ENCODE results near the gene MFGE8. TPM values are rescaled to one million over a fixed set of nuclear protein-coding genes. Genes with fewer than 3 reads are reported as not detected.

MFGE8 gene
- total RNA-seq, 4 donors from 2014 or later = 50.7 to 186 (median 81.7) TPM

DNA sequence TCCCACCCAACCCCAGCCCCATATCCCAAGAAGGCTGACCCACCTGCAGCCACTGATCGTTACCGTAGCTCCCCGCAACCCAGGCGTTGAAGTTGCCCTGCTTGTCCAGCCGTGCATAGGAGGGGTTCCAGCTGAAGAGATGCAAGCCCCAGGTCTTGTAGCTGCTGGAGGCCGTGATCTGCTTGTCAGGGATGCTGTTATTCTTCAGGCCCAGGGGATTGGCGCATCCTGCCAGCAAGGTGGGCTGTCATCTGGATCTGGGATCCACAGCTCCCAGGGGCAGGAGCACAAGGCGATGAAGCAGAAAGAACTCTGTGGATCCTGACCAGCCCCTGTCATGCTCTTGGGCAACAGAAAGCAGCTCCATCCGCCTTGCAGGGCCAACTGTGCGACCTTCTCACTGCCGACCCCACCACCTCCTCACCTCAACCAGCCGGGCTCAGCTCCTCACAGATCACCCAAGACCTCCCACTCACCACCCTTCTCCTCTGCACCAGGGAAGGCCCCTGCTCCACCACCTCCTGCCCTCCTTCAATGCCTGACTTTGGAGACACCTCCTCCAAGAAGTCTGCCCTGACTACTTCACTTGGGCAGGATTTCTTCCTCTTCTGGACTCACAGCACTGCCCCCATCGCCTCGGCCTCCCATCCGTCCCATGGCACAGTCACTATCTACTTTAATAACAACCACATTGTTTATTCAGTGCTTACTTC lies 11.5 kb downstream of the MFGE8 start:
- WGBS, 2 donors = 78 to 93% methylated on average over 7 to 9 of the region's 15 CpGs
- H3K36me3 ChIP-seq = peaks cover 17 to 69% (median 29%) of the 10 kb centered on the region in 3 donors
- H3K27me3 ChIP-seq = no peaks in the 10 kb centered on the region

DNA sequence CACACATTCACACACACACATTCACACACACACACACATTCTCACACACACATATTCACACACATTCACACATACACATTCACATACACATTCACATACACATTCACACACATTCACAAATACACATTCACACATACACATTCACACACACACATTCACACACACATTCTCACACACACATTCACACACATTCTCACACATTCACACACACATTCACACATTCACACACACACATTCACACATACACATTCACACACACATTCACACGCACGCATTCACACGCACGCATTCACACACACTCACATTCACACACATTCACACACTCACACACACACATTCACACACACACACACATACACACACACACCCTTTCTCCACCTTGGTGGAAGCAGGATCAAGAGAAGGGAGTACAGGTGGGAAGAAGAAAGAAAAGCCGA lies 12.2 kb downstream of the MFGE8 start:
- Histone ChIP-seq H3K9me3 (no peaks in the 10 kb centered on the region), H3K27ac (no peak overlapping the region), H3K36me3 (peaks cover 15 to 63% (median 26%) of the 10 kb centered on the region in 3 donors), H3K4me3 (no peak overlapping the region), H3K27me3 (no peaks in the 10 kb centered on the region), H3K4me1 (peaks cover 18 to 48% (median 35%) of the 10 kb centered on the region in 3 donors)
- TF ChIP-seq POLR2A (IDR thresholded peaks at IDR 0.05) = no peak
- TF ChIP-seq, protein P1, sequence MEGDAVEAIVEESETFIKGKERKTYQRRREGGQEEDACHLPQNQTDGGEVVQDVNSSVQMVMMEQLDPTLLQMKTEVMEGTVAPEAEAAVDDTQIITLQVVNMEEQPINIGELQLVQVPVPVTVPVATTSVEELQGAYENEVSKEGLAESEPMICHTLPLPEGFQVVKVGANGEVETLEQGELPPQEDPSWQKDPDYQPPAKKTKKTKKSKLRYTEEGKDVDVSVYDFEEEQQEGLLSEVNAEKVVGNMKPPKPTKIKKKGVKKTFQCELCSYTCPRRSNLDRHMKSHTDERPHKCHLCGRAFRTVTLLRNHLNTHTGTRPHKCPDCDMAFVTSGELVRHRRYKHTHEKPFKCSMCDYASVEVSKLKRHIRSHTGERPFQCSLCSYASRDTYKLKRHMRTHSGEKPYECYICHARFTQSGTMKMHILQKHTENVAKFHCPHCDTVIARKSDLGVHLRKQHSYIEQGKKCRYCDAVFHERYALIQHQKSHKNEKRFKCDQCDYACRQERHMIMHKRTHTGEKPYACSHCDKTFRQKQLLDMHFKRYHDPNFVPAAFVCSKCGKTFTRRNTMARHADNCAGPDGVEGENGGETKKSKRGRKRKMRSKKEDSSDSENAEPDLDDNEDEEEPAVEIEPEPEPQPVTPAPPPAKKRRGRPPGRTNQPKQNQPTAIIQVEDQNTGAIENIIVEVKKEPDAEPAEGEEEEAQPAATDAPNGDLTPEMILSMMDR (IDR thresholded peaks at IDR 0.05) = no peak
- intact Hi-C loops (cut with DNase I) = loop anchor here (10.0 kb wide), 1 partner anchor 274 kb away; no protein-coding TSS in a partner anchor
- WGBS, 2 donors = 80 to 85% methylated on average over 5 of the region's 5 CpGs
- DNase-seq = no peak

More for the DNA sequence above, 11.5 kb downstream of the MFGE8 start:
- H3K9me3 ChIP-seq = no peaks in the 10 kb centered on the region
- peaks cover 16 to 42% (median 30%) of the 10 kb centered on the region in 3 donors for H3K4me1 ChIP-seq
- H3K27ac ChIP-seq = no peak overlapping the region
- intact Hi-C loops (cut with DNase I) = loop anchor here (10.0 kb wide), 1 partner anchor 273 kb away; no protein-coding TSS in a partner anchor
- no peak for TF ChIP-seq POLR2A (IDR thresholded peaks at IDR 0.05)
- TF ChIP-seq, protein P1 (IDR thresholded peaks at IDR 0.05) = no peak
- no peak overlapping the region for H3K4me3 ChIP-seq
- no peak for DNase-seq

DNA sequence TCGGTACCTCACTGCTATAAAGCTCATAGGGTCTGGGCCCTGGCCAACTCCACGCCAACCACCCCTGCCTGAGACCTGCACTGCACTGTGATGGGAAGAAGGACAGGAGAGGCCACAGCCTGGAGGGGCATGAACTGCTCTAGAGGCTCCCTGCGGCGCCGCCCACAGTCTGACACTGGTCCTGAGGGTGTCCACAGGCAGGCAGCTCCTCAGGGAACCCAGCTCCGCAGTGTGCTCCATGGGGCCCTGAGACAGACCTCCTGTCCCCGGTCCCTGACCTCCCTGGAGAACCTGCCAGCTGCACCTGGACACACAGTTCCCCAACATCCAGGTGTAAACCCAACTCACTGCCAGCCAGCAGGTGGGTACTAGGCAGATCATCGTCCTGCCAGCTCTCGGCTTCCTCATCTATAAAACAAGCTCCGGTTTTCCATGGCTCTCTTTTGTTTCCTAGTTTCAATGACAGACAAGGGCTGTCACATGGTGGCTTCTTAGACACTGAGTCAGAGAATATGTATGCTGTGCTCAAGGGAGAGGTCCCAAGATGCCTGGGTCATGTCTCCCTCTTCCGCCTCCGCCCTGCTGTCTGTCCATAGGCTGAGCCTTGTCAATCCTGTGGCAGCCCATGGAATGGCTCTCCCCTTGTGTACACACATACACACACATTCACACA lies 12.7 kb downstream of the MFGE8 start:
- DNase-seq = no peak
- 80 to 81% methylated on average over 9 to 12 of the region's 12 CpGs for WGBS, 2 donors

DNA sequence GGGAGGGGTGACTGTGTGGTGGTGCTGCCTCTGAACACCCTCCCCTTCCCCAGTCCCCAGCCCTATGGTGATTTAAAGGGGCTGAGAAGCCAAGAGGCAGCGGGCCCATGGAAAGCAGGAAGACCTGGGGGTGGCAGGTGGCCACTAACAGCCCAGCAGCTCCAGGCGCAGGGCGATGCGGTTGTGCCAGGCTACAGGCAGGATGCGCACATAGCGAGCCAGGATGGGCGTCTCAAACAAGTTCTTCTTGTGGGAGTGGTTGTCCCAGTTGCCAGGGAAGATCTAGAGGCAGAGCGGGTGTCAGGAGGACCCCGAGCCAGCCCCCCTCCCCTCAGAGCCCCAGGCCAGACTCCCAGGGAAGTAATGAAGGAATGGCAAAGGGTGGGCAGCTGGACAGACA lies 13.9 kb downstream of the MFGE8 start:
- peaks cover 9 to 50% (median 18%) of the 10 kb centered on the region in 3 donors for H3K36me3 ChIP-seq
- WGBS, 2 donors = 79 to 93% methylated on average over 5 to 7 of the region's 9 CpGs
- intact Hi-C loops (cut with DNase I) = no loop called here
- peak overlapping the region in 1 of 4 donors; percentile 17 for H3K27ac ChIP-seq
- peaks cover 0 to 16% (median 0%) of the 10 kb centered on the region in 4 donors for H3K27me3 ChIP-seq
- peaks cover 26 to 49% (median 36%) of the 10 kb centered on the region in 3 donors for H3K4me1 ChIP-seq
- no peak overlapping the region for H3K4me3 ChIP-seq
- H3K9me3 ChIP-seq = no peaks in the 10 kb centered on the region
- no peak for DNase-seq
- TF ChIP-seq, protein P1 (IDR thresholded peaks at IDR 0.05) = no peak
- no peak for TF ChIP-seq POLR2A (IDR thresholded peaks at IDR 0.05)

More for the DNA sequence above, 12.7 kb downstream of the MFGE8 start:
- H3K4me3 ChIP-seq = no peak overlapping the region
- TF ChIP-seq, protein P1 (IDR thresholded peaks at IDR 0.05) = no peak
- no peak for TF ChIP-seq POLR2A (IDR thresholded peaks at IDR 0.05)
- H3K9me3 ChIP-seq = no peaks in the 10 kb centered on the region
- peaks cover 0 to 4% (median 0%) of the 10 kb centered on the region in 4 donors for H3K27me3 ChIP-seq
- intact Hi-C loops (cut with DNase I) = loop anchor here (10.0 kb wide), 1 partner anchor 274 kb away; no protein-coding TSS in a partner anchor
- peaks cover 18 to 49% (median 37%) of the 10 kb centered on the region in 3 donors for H3K4me1 ChIP-seq
- H3K36me3 ChIP-seq = peaks cover 11 to 57% (median 21%) of the 10 kb centered on the region in 3 donors
- peak overlapping the region in 2 of 4 donors; percentile 32 to 45 for H3K27ac ChIP-seq
